Renal pelvis (tissue), 4 donors: ENCODE results near the gene NUMB. TPM values are rescaled to one million over a fixed set of nuclear protein-coding genes. Genes with fewer than 3 reads are reported as not detected.

Source experiments
- DNase-seq: peaks from one replicate; pipeline ENCODE4 v3.0.0-alpha.2; 2013
- polyA plus RNA-seq, 3 donors: library from polyadenylated mRNA; unstranded; fragments of 120-200 nt; gene quantifications; one replicate each; pipeline ENCODE4 v1.2.1, GENCODE V29; 2013; ENCODE audit not compliant: insufficient read length in 3 of 3

NUMB gene
- polyA plus RNA-seq, 3 donors, result 76.6 to 127 (median 104) TPM

- no peak for DNase-seq
These were observed 210.1 kb downstream of the NUMB start for GRCh38 chr14:73248108-73248868.

DNA sequence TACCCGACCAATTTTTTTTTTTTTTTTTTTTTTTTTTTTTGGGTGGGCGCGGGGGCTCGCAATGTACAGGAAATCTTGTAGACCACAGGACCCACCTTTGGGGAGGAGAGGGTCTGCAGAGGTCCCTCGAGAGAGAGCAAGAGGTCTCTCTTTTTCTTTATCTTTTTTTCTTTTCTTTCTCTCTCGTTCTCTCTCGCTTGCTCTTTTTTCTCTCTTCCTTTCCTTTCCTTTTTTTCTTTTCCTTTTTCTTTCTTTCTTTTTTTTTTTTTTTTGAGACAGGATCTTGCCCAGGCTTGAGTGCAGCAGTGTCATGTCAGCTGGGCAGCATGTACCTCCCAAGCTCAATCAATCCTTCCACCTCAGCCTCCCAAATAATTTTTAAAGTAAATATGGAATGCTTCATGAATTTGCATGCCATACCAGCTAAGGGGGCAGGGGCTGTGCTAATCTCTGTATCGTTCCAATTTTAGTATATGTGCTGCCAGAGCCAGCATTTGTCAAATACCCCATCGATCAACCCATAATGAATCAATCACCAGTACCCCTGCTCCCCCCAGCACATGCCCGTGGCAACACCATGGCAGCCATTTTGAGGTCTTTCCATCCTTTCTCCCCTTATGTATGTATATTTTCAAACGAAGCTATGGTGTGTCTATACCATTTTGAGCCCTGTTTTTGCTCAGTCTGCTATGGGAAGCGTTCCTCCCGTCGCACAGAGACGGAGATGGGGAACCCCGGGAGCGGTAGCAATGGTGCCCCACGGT lies 211.8 kb downstream of the NUMB start:
- no peak for DNase-seq

DNA sequence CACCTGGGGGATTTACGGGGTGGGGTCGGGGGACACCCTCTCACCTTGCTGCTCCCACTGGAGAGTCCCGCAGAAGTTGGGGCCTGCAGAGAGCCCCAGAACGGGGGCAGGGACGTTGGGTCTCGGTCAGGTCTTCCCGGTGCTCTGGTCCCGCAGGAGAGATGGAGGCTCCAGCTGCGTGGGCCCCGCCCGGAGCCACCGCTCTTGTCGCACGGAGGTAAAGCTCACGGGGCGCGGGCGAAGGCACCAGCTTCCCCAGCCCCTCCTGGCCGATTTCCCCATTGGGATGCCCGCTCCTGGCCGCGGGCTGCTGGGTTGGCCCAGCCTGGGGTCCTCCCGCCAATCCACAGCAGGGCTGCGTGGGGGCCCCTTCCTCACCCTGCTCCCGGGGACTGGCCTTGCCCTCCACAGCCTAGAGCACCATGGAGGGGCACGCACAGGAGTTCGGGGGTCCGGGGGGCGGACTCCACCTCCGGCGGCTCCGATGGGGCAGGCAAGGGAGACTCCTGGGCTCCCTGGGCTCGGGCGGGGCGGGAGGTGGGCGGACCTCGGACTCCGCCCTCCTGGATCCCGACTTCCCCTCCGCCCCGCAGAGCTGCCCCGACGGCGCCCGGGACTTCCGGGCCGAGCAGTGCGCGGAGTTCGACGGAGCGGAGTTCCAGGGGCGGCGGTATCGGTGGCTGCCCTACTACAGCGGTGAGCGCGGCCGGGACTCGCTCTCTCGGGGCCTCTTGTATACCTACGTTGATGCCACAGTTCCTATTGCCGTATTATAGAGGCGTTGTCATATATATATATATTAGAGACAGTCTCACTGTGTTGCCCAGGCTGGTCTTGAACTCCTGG lies 212.6 kb downstream of the NUMB start:
- no peak for DNase-seq

DNA sequence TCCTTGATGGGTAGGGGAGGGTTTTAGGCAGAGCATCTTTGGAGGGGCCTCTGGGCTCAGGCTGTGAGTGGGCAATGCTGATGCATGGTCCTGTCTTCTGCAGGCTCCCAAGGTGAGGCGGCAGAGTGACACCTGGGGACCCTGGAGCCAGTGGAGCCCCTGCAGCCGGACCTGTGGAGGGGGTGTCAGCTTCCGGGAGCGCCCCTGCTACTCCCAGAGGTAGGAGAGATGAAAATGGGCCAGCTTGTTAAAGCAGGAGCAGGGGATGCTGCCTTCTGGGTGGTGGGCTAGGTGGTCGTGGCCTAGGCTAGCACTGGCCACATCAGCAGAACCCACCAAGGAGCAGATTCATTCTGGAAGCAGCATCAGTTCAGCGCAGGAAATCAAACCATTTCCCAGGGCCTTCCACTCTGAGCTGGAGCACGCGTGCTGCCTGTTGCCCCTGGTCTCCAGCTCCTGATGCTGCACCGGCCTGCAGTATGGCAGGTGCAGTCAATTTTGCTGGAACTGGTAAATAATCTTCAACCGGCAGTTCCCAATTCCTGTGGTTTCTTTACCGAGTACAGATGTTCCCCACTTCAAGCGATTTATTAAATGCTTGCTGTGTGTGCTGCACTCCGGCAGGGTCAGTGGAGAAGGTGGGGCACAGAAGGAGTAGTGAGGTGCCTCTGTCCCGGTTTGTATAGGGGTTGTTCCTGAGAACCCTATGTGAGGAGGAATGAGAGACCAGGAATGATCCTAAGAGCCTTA lies 213.6 kb downstream of the NUMB start:
- DNase-seq, result no peak

DNA sequence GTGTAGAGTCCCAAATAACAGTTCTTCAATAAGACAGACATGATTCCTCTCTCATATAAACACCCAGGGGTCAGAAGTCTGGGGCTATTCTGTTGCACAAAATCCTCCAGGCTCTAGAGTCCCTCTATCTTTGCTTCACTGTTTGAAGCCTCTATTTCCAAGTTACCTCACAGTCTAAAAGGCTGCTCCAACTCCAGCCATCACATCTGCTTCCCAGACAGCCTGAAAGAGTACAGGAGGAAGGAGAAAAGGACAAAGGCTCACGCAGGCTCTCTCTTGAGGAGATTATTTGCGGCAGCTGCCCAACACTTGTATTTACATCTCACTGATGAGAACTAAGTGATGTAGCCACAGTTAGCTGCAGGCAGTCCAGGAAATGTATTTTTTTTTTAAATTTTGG lies 214.6 kb downstream of the NUMB start:
- DNase-seq, result no peak

DNA sequence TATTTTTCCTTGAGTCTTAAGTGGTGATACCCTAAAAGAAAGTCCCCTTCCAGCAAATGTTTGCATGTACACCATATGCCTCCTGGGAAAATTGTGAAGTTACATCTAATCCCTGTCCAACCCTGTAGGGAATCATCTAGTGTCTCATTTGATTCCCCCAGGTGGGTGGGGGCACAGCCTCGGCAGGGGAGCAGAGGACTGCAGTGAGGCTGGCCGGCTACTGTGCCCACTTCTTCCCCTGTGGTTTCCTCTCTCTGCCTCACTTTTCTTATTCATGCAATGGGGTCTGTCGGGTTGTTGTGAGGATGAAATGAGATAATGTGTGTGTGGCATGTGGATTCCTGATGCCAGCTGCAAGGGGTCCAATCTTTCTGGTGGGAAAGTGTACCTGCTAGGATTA lies 215.0 kb downstream of the NUMB start:
- no peak for DNase-seq

DNA sequence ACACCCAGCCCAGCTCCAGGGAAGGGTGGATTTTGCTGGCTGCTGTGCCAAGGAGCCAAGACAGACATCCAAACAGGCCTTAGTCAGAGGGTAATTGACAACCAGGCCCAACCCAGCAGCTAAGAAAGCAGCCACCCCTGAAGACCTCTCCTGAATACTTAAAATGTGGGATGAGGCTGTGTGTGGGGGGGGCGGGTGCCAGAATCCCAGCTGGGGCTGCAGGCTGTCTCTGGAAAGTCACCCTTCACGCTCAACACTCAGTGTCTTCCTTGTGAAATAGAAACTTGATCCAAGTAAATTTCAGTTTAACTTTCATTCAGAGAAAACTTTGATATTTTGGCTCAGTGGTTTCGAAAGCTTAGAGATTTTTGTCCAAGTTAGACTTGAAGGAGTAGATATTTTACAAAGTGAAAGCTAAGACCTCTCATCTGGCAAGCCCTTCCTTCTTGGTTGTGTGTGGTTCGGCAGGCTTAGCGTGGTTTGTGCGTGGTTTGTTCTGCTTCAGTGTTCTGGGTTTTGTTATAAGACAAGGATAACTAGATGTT lies 215.9 kb downstream of the NUMB start:
- DNase-seq, result no peak

DNA sequence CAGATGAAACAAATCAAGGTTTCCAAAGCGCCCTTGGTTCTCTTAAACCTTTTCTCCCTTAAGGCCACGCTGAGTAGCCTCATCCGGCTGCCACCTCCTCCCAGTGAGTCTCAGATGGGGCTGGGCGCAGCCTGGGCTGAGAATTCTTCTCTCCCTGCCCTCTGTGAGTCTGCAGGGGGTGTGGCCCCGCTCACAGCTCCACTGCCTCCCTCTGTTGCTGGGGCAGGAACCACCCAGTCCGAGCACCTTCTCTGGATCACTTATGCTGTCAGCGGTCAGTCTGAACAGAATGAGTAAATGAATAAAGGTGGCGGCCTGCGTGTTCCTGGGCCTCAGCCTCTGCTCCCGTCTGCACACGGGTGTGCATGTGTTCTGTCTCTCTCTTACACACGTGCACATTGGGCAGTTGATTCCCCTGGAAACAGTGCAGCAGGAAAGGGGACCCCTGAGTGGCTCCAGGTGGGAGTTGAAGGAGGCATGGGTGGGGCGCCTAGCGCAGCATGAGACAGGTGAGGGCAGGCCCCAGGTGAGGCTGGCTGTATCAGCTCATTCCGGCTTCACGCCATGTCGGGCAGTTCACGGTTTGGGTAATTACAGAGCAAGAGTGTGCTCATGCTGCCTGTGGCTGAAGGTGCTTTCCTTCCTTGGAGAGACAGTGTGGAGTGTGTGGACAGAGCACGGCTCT lies 216.7 kb downstream of the NUMB start:
- no peak for DNase-seq

GRCh38 chr14:73240816-73241480 lies 217.4 kb downstream of the NUMB start:
- no peak for DNase-seq

DNA sequence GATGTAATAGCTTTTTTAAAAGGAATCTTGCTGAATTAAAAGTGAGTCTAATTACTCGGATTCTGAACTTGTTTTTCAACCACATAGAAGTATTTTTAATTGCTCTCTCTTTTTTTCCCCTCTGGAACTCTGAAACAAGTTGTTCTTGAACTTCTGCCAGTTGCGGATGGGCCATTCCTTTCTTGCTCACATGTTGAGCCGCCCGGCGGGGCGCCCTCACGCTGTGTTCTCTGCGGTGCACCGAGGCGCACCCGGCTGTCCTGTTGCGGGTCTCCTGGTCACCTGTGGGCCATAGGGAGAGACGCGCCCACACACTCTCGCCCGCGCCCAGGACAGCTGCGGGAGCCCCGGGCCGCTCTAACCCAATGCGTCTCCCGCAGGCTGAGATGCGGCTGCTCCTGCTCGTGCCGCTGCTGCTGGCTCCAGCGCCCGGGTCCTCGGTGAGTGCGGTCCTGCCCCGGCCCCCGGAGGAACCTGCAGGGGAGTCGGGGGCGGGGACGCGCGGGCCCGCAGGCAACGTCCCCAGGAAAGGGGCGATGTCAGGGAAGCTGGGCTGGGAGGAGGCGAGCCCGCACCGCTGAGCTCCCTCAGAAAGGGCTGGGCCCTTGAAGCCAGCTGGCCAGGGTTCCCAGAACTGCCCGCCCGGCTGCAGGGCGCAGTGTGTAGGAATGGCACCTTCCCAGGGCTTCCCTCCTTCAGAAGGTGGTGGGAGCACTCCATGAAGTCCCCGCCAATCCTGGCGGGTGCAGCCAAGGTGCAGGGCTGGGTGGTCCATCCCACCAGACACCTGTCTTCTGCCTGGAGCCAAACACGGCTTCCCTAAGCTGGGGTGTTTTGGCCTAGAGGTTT lies 218.7 kb downstream of the NUMB start:
- DNase-seq, result no peak

DNA sequence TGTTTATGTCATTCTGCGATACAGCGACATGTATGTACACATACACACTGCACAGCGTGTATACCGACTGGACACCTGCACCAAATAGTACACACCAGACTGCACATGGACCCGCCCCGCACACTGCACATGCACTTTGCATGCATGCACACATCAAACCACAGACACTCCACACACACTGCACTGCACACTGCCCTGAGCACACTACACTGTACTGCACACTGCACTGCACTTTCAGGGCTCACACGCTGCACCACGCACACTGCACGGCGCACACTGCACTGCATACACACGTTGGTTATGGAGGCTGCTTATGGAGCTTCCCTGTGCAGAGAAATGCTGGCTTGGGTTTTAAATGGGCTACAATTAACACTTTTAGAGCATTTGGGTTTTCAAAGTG lies 219.4 kb downstream of the NUMB start:
- no peak for DNase-seq

GRCh38 chr14:73238424-73238852 lies 219.9 kb downstream of the NUMB start:
- DNase-seq, result no peak

DNA sequence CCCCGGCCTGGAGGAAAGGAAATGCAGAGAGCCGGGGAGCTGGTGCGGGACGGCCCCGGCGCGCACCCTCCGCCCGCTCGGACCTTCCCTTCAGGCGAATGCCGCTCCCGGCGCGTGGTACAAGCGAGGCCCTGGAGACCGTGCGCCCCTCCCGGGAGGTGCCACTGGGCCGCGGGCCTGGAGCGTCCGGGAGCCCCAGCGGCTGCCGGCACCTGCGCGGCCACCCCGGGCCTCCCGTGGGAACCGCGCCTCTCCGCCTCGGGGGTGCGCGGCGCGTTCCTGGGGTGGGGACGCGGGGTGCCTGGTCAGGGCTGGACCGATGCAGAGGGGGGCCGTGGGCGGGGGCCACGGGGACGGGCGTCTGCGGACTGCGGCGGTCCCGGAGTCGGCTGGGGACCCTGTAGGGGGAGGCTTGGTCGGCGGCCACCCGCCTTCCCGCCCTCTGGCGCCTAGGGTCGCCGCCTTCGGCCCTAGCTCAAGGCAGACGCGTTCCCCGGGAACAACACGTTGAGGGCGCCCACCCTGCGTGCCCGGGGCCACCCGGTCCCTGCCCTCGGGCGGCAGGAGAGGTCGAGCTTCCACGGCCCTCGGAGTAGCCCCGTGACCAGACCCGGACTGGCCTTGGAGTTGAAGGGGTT lies 220.4 kb downstream of the NUMB start:
- DNase-seq, result no peak

GRCh38 chr14:73237219-73237785 lies 221.0 kb downstream of the NUMB start, which contains the start of gene PAPLN:
Gene PAPLN, plus strand, starts transcription at chr14:73237506. Its CDS starts 2,273 bp downstream, at chr14:73239779.
- no peak for DNase-seq

DNA sequence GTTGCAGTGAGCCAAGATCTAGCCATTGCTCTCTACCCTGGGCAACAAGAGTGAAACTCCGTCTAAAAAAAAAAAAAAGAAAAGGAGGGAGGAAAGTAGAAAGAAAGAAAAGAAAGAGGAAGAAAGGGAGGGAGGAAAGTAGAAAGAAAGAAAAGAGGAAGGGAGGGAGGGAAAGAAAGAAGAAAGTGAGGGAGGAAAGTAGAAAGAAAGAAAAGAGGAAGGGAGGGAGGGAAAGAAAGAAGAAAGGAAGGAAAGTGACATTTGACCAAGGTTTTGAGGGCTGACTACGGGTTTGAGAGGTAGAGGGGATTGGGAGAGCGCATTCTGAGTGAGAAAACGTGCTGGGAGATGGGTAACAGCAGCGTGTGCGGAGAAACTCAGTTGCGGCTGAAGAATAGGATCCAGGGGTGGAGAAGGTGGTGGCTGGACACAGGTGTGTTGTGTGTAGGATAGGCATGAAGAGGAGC lies 221.6 kb downstream of the NUMB start:
- no peak for DNase-seq

GRCh38 chr14:73236157-73236556 lies 222.2 kb downstream of the NUMB start:
- no peak for DNase-seq

- peak; percentile 77 for DNase-seq
These were observed 222.7 kb downstream of the NUMB start for GRCh38 chr14:73235531-73236155.
